Measurements from ENCODE around the gene C11orf86.

The C11orf86 gene

GRCh38 chr11:66933531-66933930 is 41.6 kb upstream of the C11orf86 start:
- Histone ChIP-seq H3K9ac (ENCODE audit: low read length) (no peak overlapping the region), H3K79me2 (ENCODE audit: insufficient read depth, low read length) (no peaks in the 10 kb centered on the region), H3K4me2 (ENCODE audit: low read length) (no peak overlapping the region)

DNA sequence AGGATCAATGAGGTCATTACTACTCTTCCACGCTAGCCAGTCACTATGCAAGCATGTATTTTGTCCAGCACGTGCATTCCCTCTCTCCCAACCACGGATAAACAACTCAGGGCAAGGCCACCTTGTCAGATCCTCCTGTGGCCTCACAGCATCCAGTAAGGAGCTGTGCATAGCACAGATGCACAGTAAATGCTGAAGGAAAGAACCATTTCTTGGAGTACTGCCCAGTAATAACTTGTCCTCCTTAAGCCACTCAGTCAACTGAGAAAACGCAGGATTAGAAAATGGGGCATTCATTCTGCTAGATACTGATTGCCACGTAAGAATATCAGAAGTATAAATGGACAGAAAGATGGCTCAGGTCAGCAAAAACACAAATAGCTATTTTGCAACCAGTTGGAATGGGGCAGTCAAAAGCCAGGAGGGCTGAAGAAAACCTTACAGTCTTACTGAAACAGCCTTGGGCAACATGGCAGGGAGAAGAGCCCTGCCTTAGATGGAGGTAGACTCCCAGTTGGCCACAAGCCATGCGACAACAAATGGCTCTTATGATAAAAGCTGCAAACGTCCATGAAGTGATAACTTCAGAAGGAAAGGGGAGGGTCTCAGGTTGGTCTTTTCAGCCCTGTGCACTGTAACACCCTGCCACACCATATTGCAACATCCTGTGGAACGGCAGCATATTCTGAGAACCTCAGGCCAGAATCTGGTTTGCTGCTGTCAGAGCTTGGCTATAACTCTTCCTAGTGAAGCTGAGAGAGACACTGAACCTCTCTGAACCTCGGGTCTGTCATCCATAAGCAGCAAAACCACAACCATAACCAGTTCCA is 39.9 kb upstream of the C11orf86 start:
- no peak overlapping the region for H3K4me3 ChIP-seq (ENCODE audit: low read depth, low read length, poor library complexity, severe bottlenecking)
- H2AFZ ChIP-seq (ENCODE audit: low read length) = no peak overlapping the region

More at GRCh38 chr11:66933531-66933930, 41.6 kb upstream of the C11orf86 start:
- H2AFZ ChIP-seq (ENCODE audit: low read length) = no peak overlapping the region
- H3K9me2 ChIP-seq (ENCODE audit: low read depth, low read length) = no peaks in the 10 kb centered on the region
- no peak overlapping the region for H3K27ac ChIP-seq (ENCODE audit: low read depth, low read length, poor library complexity, severe bottlenecking)
- H3K4me3 ChIP-seq (ENCODE audit: low read depth, low read length, poor library complexity, severe bottlenecking) = no peak overlapping the region
- no peaks in the 10 kb centered on the region for H3K4me1 ChIP-seq (ENCODE audit: insufficient read depth, low read length, severe bottlenecking)
- TF ChIP-seq EZH2 (IDR thresholded peaks at IDR 0.05; ENCODE audit: borderline replicate concordance, low read length) = no peak
- TF ChIP-seq, protein P1, sequence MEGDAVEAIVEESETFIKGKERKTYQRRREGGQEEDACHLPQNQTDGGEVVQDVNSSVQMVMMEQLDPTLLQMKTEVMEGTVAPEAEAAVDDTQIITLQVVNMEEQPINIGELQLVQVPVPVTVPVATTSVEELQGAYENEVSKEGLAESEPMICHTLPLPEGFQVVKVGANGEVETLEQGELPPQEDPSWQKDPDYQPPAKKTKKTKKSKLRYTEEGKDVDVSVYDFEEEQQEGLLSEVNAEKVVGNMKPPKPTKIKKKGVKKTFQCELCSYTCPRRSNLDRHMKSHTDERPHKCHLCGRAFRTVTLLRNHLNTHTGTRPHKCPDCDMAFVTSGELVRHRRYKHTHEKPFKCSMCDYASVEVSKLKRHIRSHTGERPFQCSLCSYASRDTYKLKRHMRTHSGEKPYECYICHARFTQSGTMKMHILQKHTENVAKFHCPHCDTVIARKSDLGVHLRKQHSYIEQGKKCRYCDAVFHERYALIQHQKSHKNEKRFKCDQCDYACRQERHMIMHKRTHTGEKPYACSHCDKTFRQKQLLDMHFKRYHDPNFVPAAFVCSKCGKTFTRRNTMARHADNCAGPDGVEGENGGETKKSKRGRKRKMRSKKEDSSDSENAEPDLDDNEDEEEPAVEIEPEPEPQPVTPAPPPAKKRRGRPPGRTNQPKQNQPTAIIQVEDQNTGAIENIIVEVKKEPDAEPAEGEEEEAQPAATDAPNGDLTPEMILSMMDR (IDR thresholded peaks at IDR 0.05; ENCODE audit: low read length) = no peak
- no peaks in the 10 kb centered on the region for H3K9me3 ChIP-seq (ENCODE audit: low read length)
- no peaks in the 10 kb centered on the region for H3F3A ChIP-seq (ENCODE audit: insufficient read depth, low read length)
- H3K27me3 ChIP-seq (ENCODE audit: insufficient read depth, low read length) = no peaks in the 10 kb centered on the region; the same call in 1 of the 2 replicates
- no peaks in the 10 kb centered on the region for H4K20me1 ChIP-seq (ENCODE audit: insufficient read depth, low read length)
- H3K36me3 ChIP-seq (ENCODE audit: insufficient read depth, low read length) = no peaks in the 10 kb centered on the region

DNA sequence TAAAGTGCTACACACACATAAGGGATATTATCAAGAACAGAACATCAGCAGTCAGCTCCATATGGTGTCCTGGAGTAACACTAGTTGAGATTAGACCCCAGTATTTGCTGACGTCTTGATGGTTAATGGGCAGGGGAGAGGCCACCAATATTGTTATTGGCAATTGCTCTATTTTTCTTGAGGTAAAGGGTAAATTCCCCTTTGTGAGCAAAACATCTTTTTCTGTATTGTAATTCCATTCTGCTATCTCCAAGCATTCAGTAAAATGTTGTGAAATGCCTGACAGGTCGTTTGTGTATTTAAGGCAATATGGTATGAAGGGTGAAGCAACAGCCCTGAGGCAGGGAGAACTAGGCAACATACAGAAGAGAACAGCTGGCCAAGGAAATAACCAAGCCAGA is 38.8 kb upstream of the C11orf86 start:
- Histone ChIP-seq H3K79me2 (ENCODE audit: insufficient read depth, low read length) (no peaks in the 10 kb centered on the region), H3K36me3 (ENCODE audit: insufficient read depth, low read length) (no peaks in the 10 kb centered on the region), H3K27me3 (ENCODE audit: insufficient read depth, low read length) (no peaks in the 10 kb centered on the region; the same call in 1 of the 2 replicates), H3K4me1 (ENCODE audit: insufficient read depth, low read length, severe bottlenecking) (no peaks in the 10 kb centered on the region), H3K4me3 (ENCODE audit: low read depth, low read length, poor library complexity, severe bottlenecking) (no peak overlapping the region), H3F3A (ENCODE audit: insufficient read depth, low read length) (no peaks in the 10 kb centered on the region), H2AFZ (ENCODE audit: low read length) (no peak overlapping the region), H3K27ac (ENCODE audit: low read depth, low read length, poor library complexity, severe bottlenecking) (no peak overlapping the region), H3K4me2 (ENCODE audit: low read length) (no peak overlapping the region), H3K9me2 (ENCODE audit: low read depth, low read length) (no peaks in the 10 kb centered on the region), H3K9ac (ENCODE audit: low read length) (no peak overlapping the region), H4K20me1 (ENCODE audit: insufficient read depth, low read length) (no peaks in the 10 kb centered on the region), H3K9me3 (ENCODE audit: low read length) (no peaks in the 10 kb centered on the region)
- TF ChIP-seq EZH2 (IDR thresholded peaks at IDR 0.05; ENCODE audit: borderline replicate concordance, low read length) = no peak
- TF ChIP-seq, protein P1 (IDR thresholded peaks at IDR 0.05; ENCODE audit: low read length) = no peak

More for the DNA sequence above, 39.9 kb upstream of the C11orf86 start:
- no peak overlapping the region for H3K9ac ChIP-seq (ENCODE audit: low read length)
- no peak overlapping the region for H3K4me2 ChIP-seq (ENCODE audit: low read length)
- no peaks in the 10 kb centered on the region for H3K9me3 ChIP-seq (ENCODE audit: low read length)
- no peaks in the 10 kb centered on the region for H3F3A ChIP-seq (ENCODE audit: insufficient read depth, low read length)
- no peaks in the 10 kb centered on the region; the same call in 1 of the 2 replicates for H3K27me3 ChIP-seq (ENCODE audit: insufficient read depth, low read length)
- H3K36me3 ChIP-seq (ENCODE audit: insufficient read depth, low read length) = no peaks in the 10 kb centered on the region
- no peak overlapping the region for H3K27ac ChIP-seq (ENCODE audit: low read depth, low read length, poor library complexity, severe bottlenecking)
- no peaks in the 10 kb centered on the region for H4K20me1 ChIP-seq (ENCODE audit: insufficient read depth, low read length)
- H3K4me1 ChIP-seq (ENCODE audit: insufficient read depth, low read length, severe bottlenecking) = no peaks in the 10 kb centered on the region
- H3K9me2 ChIP-seq (ENCODE audit: low read depth, low read length) = no peaks in the 10 kb centered on the region
- no peaks in the 10 kb centered on the region for H3K79me2 ChIP-seq (ENCODE audit: insufficient read depth, low read length)
- TF ChIP-seq, protein P1 (IDR thresholded peaks at IDR 0.05; ENCODE audit: low read length) = no peak
- no peak for TF ChIP-seq EZH2 (IDR thresholded peaks at IDR 0.05; ENCODE audit: borderline replicate concordance, low read length)

All from OCI-LY1 (cell line).